BE2C (cell line): ENCODE measurements around the gene TMEM100.
A peak's percentile ranks its signal among the peaks of the same experiment; 100 is the strongest.

Experiments used
- DNase-seq: peaks from one replicate; pipeline ENCODE4 v3.0.0-alpha.2; 2020
- H3K27me3 ChIP-seq: fragments of 250-450 bp; sonication (Bioruptor Pico); 2 replicates; pipeline ENCODE4 v1.5.1; 2020; ENCODE audit warnings: mild to moderate bottlenecking
- H3K36me3 ChIP-seq: fragments of 250-450 bp; sonication (Bioruptor Pico); 2 replicates; pipeline ENCODE4 v1.5.1; 2020; ENCODE audit warnings: mild to moderate bottlenecking
- H3K4me1 ChIP-seq: fragments of 250-450 bp; sonication (Bioruptor Pico); 2 replicates; pipeline ENCODE4 v1.5.1; 2020
- H3K4me3 ChIP-seq: 2 replicates; pipeline ENCODE4 v1.5.1; 2011; ENCODE audit warnings: low read depth, low read length
- H3K9me3 ChIP-seq: fragments of 250-450 bp; sonication (Bioruptor Pico); 2 replicates; pipeline ENCODE4 v1.5.1; 2020
- CTCF ChIP-seq: IDR thresholded peaks from 2 replicates; pipeline ENCODE4 v1.5.1; 2012; ENCODE audit warnings: mild to moderate bottlenecking, low read depth, low read length

The TMEM100 gene

GRCh38 chr17:55717898-55718735 is 4.5 kb downstream of the TMEM100 start:
- Histone ChIP-seq H3K4me3 (no peak overlapping the region), H3K4me1 (peaks cover 20% of the 10 kb centered on the region), H3K27me3 (no peaks in the 10 kb centered on the region), H3K36me3 (no peaks in the 10 kb centered on the region), H3K9me3 (no peaks in the 10 kb centered on the region)
- TF ChIP-seq CTCF = peak; percentile 86
- DNase-seq = peak; percentile 85

- no peak overlapping the region for H3K4me3 ChIP-seq
- H3K27me3 ChIP-seq = no peaks in the 10 kb centered on the region
- TF ChIP-seq CTCF = no peak
- DNase-seq = no peak
- peaks cover 20% of the 10 kb centered on the region for H3K4me1 ChIP-seq
- H3K9me3 ChIP-seq = no peaks in the 10 kb centered on the region
- H3K36me3 ChIP-seq = no peaks in the 10 kb centered on the region
Observed at GRCh38 chr17:55717432-55717831, 5.2 kb downstream of the TMEM100 start.

- Histone ChIP-seq H3K4me1 (peaks cover 16% of the 10 kb centered on the region), H3K9me3 (no peaks in the 10 kb centered on the region), H3K36me3 (no peaks in the 10 kb centered on the region), H3K27me3 (no peaks in the 10 kb centered on the region), H3K4me3 (no peak overlapping the region)
- no peak for TF ChIP-seq CTCF
- no peak for DNase-seq
Observed at GRCh38 chr17:55710829-55711496, 11.7 kb downstream of the TMEM100 start.

- Histone ChIP-seq H3K36me3 (no peaks in the 10 kb centered on the region), H3K4me1 (peaks cover 21% of the 10 kb centered on the region), H3K4me3 (no peak overlapping the region), H3K9me3 (no peaks in the 10 kb centered on the region), H3K27me3 (no peaks in the 10 kb centered on the region)
- DNase-seq = no peak
- TF ChIP-seq CTCF = no peak
Observed at GRCh38 chr17:55710410-55710809, 12.3 kb downstream of the TMEM100 start.

GRCh38 chr17:55709984-55710383 is 12.7 kb downstream of the TMEM100 start:
- no peak for TF ChIP-seq CTCF
- Histone ChIP-seq H3K27me3 (no peaks in the 10 kb centered on the region), H3K36me3 (no peaks in the 10 kb centered on the region), H3K4me1 (peaks cover 21% of the 10 kb centered on the region), H3K4me3 (no peak overlapping the region), H3K9me3 (no peaks in the 10 kb centered on the region)
- no peak for DNase-seq

GRCh38 chr17:55709440-55709839 is 13.2 kb downstream of the TMEM100 start:
- no peaks in the 10 kb centered on the region for H3K9me3 ChIP-seq
- no peak overlapping the region for H3K4me3 ChIP-seq
- H3K36me3 ChIP-seq = no peaks in the 10 kb centered on the region
- TF ChIP-seq CTCF = no peak
- H3K27me3 ChIP-seq = no peaks in the 10 kb centered on the region
- no peak for DNase-seq
- peaks cover 21% of the 10 kb centered on the region for H3K4me1 ChIP-seq
